Activated T-helper 2 cell treated with anti-CD3 and anti-CD28 coated beads, Interferon-gamma antibody, Interleukin-2, Interleukin-4, amounts not matched to agents 10 μg/mL and 5 μg/mL and 100 μg/mL, durations not matched to agents 14 hours and 24 hours and 36 hours (primary cell): ENCODE data around the gene PAPOLB. TPM values are rescaled to one million over a fixed set of nuclear protein-coding genes. Genes with fewer than 3 reads are reported as not detected.

ENCODE experiments used
- DNase-seq: peaks from one replicate; pipeline ENCODE4 v3.0.0; 2021; ENCODE audit warnings: low spot score
- H3K27ac Mint-ChIP-seq: one replicate; pipeline ENCODE4 v1.8.0; 2021; ENCODE audit warnings: mixed read lengths
- H3K27me3 Mint-ChIP-seq: one replicate; pipeline ENCODE4 v1.8.0; 2021; ENCODE audit warnings: low read depth, mixed read lengths
- H3K36me3 Mint-ChIP-seq: one replicate; pipeline ENCODE4 v1.8.0; 2021; ENCODE audit warnings: low read depth, mixed read lengths
- H3K4me1 Mint-ChIP-seq: one replicate; pipeline ENCODE4 v1.8.0; 2021; ENCODE audit warnings: low read depth, mixed read lengths
- H3K4me3 Mint-ChIP-seq: one replicate; pipeline ENCODE4 v1.8.0; 2021; ENCODE audit warnings: low read depth, mild to moderate bottlenecking, moderate library complexity, mixed read lengths
- H3K9me3 Mint-ChIP-seq: one replicate; pipeline ENCODE4 v1.8.0; 2021; ENCODE audit warnings: mixed read lengths
- intact Hi-C: fragments of 100-400 bp; cut with micrococcal nuclease; formaldehyde crosslinking; loops from one replicate; pipeline ENCODE4 v1.15.1; 2023
- total RNA-seq: library from RNA; stranded (reverse); gene quantifications from 2 replicates; pipeline ENCODE4 v1.2.3, GENCODE V29; 2022

PAPOLB gene
- total RNA-seq, 1 donor from 2014 or later: not detected

- intact Hi-C loops: no loop called here
- peaks cover 4% of the 10 kb centered on the region for H3K27me3 Mint-ChIP-seq
- no peak for DNase-seq
- H3K4me3 Mint-ChIP-seq: no peak overlapping the region
- H3K9me3 Mint-ChIP-seq: peaks cover 4% of the 10 kb centered on the region
- no peaks in the 10 kb centered on the region for H3K36me3 Mint-ChIP-seq
- peaks cover 10% of the 10 kb centered on the region for H3K4me1 Mint-ChIP-seq
- no peak overlapping the region for H3K27ac Mint-ChIP-seq
Measured at GRCh38 chr7:4849390-4849789, 12.4 kb downstream of the PAPOLB start.

GRCh38 chr7:4845740-4846142, 16.1 kb downstream of the PAPOLB start:
- Mint-ChIP-seq H3K36me3 (no peaks in the 10 kb centered on the region), H3K9me3 (no peaks in the 10 kb centered on the region), H3K4me3 (no peak overlapping the region), H3K27ac (no peak overlapping the region), H3K4me1 (no peaks in the 10 kb centered on the region), H3K27me3 (peaks cover 4% of the 10 kb centered on the region)
- no peak for DNase-seq
- intact Hi-C loops: no loop called here

- H3K27me3 Mint-ChIP-seq: peaks cover 4% of the 10 kb centered on the region
Measured at GRCh38 chr7:4842319-4843064, 19.3 kb downstream of the PAPOLB start.

GRCh38 chr7:4841836-4842235, 20.0 kb downstream of the PAPOLB start:
- Mint-ChIP-seq H3K4me1 (no peaks in the 10 kb centered on the region), H3K9me3 (no peaks in the 10 kb centered on the region), H3K27me3 (peaks cover 4% of the 10 kb centered on the region), H3K27ac (no peak overlapping the region), H3K4me3 (no peak overlapping the region), H3K36me3 (no peaks in the 10 kb centered on the region)
- no peak for DNase-seq
- intact Hi-C loops: no loop called here

More at GRCh38 chr7:4842319-4843064, 19.3 kb downstream of the PAPOLB start:
- Mint-ChIP-seq H3K4me3 (no peak overlapping the region), H3K27ac (no peak overlapping the region), H3K4me1 (no peaks in the 10 kb centered on the region), H3K9me3 (no peaks in the 10 kb centered on the region), H3K36me3 (no peaks in the 10 kb centered on the region)
- intact Hi-C loops: no loop called here
- no peak for DNase-seq

- no peak overlapping the region for H3K4me3 Mint-ChIP-seq
- no peaks in the 10 kb centered on the region for H3K9me3 Mint-ChIP-seq
- H3K27me3 Mint-ChIP-seq: peaks cover 4% of the 10 kb centered on the region
- DNase-seq: no peak
- H3K36me3 Mint-ChIP-seq: no peaks in the 10 kb centered on the region
- no peaks in the 10 kb centered on the region for H3K4me1 Mint-ChIP-seq
- intact Hi-C loops: no loop called here
- H3K27ac Mint-ChIP-seq: no peak overlapping the region
Measured at GRCh38 chr7:4841007-4841784, 20.6 kb downstream of the PAPOLB start.

- Mint-ChIP-seq H3K9me3 (no peaks in the 10 kb centered on the region), H3K36me3 (no peaks in the 10 kb centered on the region), H3K4me3 (no peak overlapping the region), H3K4me1 (no peaks in the 10 kb centered on the region), H3K27ac (no peak overlapping the region), H3K27me3 (peaks cover 1% of the 10 kb centered on the region)
- no peak for DNase-seq
- intact Hi-C loops: no loop called here
Measured at GRCh38 chr7:4840079-4840501, 21.7 kb downstream of the PAPOLB start.

- no peak overlapping the region for H3K4me3 Mint-ChIP-seq
- no peaks in the 10 kb centered on the region for H3K27me3 Mint-ChIP-seq
- no peak for DNase-seq
- H3K27ac Mint-ChIP-seq: no peak overlapping the region
- H3K9me3 Mint-ChIP-seq: no peaks in the 10 kb centered on the region
- intact Hi-C loops: no loop called here
- no peaks in the 10 kb centered on the region for H3K4me1 Mint-ChIP-seq
- no peaks in the 10 kb centered on the region for H3K36me3 Mint-ChIP-seq
Measured at GRCh38 chr7:4838626-4839334, 23.1 kb downstream of the PAPOLB start.

- no peaks in the 10 kb centered on the region for H3K4me1 Mint-ChIP-seq
- H3K4me3 Mint-ChIP-seq: no peak overlapping the region
- no peaks in the 10 kb centered on the region for H3K9me3 Mint-ChIP-seq
- H3K36me3 Mint-ChIP-seq: no peaks in the 10 kb centered on the region
- H3K27me3 Mint-ChIP-seq: no peaks in the 10 kb centered on the region
- no peak overlapping the region for H3K27ac Mint-ChIP-seq
- intact Hi-C loops: no loop called here
- no peak for DNase-seq
Measured at GRCh38 chr7:4837803-4838625, 23.8 kb downstream of the PAPOLB start.

- no peak overlapping the region for H3K27ac Mint-ChIP-seq
- H3K4me3 Mint-ChIP-seq: no peak overlapping the region
- H3K4me1 Mint-ChIP-seq: no peaks in the 10 kb centered on the region
- DNase-seq: no peak
- intact Hi-C loops: no loop called here
- H3K36me3 Mint-ChIP-seq: no peaks in the 10 kb centered on the region
- no peaks in the 10 kb centered on the region for H3K9me3 Mint-ChIP-seq
- H3K27me3 Mint-ChIP-seq: no peaks in the 10 kb centered on the region
Measured at GRCh38 chr7:4837041-4837802, 24.6 kb downstream of the PAPOLB start.

GRCh38 chr7:4836206-4836661, 25.6 kb downstream of the PAPOLB start:
- no peaks in the 10 kb centered on the region for H3K4me1 Mint-ChIP-seq
- H3K36me3 Mint-ChIP-seq: no peaks in the 10 kb centered on the region
- DNase-seq: no peak
- no peaks in the 10 kb centered on the region for H3K27me3 Mint-ChIP-seq
- intact Hi-C loops: no loop called here
- H3K27ac Mint-ChIP-seq: no peak overlapping the region
- no peak overlapping the region for H3K4me3 Mint-ChIP-seq
- no peaks in the 10 kb centered on the region for H3K9me3 Mint-ChIP-seq

GRCh38 chr7:4835398-4836205, 26.2 kb downstream of the PAPOLB start:
- Mint-ChIP-seq H3K27ac (no peak overlapping the region), H3K36me3 (no peaks in the 10 kb centered on the region), H3K4me3 (no peak overlapping the region), H3K27me3 (no peaks in the 10 kb centered on the region), H3K4me1 (no peaks in the 10 kb centered on the region), H3K9me3 (no peaks in the 10 kb centered on the region)
- intact Hi-C loops: no loop called here
- DNase-seq: no peak
